ENCODE measurements around the gene FANK1.

Gene FANK1

GRCh38 chr10:125991392-125991791 is 95.0 kb downstream of the FANK1 start:
- peak in 1 of 3 experiments; percentile 14 for DNase-seq

- peak in 2 of 3 experiments; percentile 4 to 43 for DNase-seq
Measured at GRCh38 chr10:125992254-125992653, 95.9 kb downstream of the FANK1 start.

GRCh38 chr10:125994601-125995000 is 98.2 kb downstream of the FANK1 start:
- DNase-seq: no peak

- DNase-seq: no peak
Measured at GRCh38 chr10:125995726-125996304, 99.5 kb downstream of the FANK1 start.

GRCh38 chr10:125997586-125997985 is 101.2 kb downstream of the FANK1 start:
- no peak for DNase-seq

- DNase-seq: no peak
Measured at GRCh38 chr10:125999694-126000093, 103.3 kb downstream of the FANK1 start.

- no peak for DNase-seq
Measured at GRCh38 chr10:126001576-126001975, 105.2 kb downstream of the FANK1 start.

GRCh38 chr10:126004752-126005151 is 108.4 kb downstream of the FANK1 start:
- no peak for DNase-seq

GRCh38 chr10:126006264-126006663 is 109.9 kb downstream of the FANK1 start:
- no peak for DNase-seq

GRCh38 chr10:126006906-126007305 is 110.5 kb downstream of the FANK1 start:
- peak in 1 of 3 experiments; percentile 6 for DNase-seq

- DNase-seq: no peak
Measured at GRCh38 chr10:126009650-126010049, 113.3 kb downstream of the FANK1 start.

GRCh38 chr10:126011995-126012394 is 115.6 kb downstream of the FANK1 start:
- no peak for DNase-seq

- no peak for DNase-seq
Measured at GRCh38 chr10:126012485-126012884, 116.1 kb downstream of the FANK1 start.

- peak in 1 of 3 experiments; percentile 11 for DNase-seq
Measured at GRCh38 chr10:126013489-126014281, 117.3 kb downstream of the FANK1 start.

- DNase-seq: no peak
Measured at GRCh38 chr10:126014309-126014708, 117.9 kb downstream of the FANK1 start.

GRCh38 chr10:126015413-126015812 is 119.0 kb downstream of the FANK1 start:
- DNase-seq: no peak

- no peak for DNase-seq
Measured at GRCh38 chr10:126016156-126016805, 119.9 kb downstream of the FANK1 start.

GRCh38 chr10:126016882-126017281 is 120.5 kb downstream of the FANK1 start:
- no peak for DNase-seq

GRCh38 chr10:126017961-126018560 is 121.7 kb downstream of the FANK1 start:
- DNase-seq: no peak

- peak in 1 of 3 experiments; percentile 0 for DNase-seq
Measured at GRCh38 chr10:126021833-126022500, 125.6 kb downstream of the FANK1 start.

- no peak for DNase-seq
Measured at GRCh38 chr10:126022841-126023240, 126.5 kb downstream of the FANK1 start.

GRCh38 chr10:126027692-126028091 is 131.3 kb downstream of the FANK1 start:
- DNase-seq: no peak

GRCh38 chr10:126029999-126030398 is 133.6 kb downstream of the FANK1 start:
- no peak for DNase-seq
